ENCODE measurements around the gene DCANP1. TPM values are rescaled to one million over a fixed set of nuclear protein-coding genes. Genes with fewer than 3 reads are reported as not detected.

The DCANP1 gene
- total RNA-seq, 2 donors from 2014 or later, result not detected

DNA sequence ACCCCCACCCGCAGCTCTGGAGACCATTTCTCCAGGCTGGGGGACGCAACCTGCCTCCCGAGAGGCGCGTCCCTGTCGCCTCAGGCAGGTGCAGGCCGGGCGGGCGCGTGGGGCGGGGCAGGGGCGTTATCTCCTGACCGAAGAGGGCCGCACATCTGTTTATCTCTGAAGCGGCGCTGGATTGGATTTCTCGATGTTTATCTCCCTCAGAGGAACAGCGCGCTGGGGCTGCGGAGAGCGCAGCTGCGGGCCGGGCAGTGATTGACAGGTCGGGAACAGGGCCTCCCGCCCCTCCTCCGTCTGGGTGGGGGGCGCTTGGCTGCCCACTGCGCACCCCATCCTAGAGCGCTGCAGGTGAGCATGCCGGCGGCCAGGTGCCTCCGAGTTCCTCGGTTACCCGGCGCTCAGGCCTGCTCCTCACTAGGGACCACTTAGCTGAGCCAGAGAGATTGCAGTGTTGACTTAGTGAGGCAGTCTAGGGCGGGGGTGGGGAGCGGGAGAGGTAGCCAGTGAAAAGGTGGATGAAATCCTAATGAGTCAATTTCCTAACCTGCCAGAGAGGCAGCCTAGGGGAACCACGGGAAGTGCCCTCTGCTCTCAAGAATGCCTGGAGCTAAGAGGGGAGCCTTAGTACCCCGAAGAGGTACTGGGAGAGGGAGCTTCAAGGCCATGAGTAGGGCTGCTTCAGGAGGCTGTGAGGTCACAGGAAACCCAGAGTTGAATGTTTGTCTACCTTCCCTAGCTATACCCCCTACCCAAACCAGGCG, 44.6 kb upstream of the DCANP1 start:
- Histone ChIP-seq H3K36me3 (no peaks in the 10 kb centered on the region), H3K9me3 (no peaks in the 10 kb centered on the region), H3K4me3 (no peak overlapping the region), H3K9ac (ENCODE audit: low read depth in 2 of 2, low read length in 2 of 2) (no peak overlapping the region), H3K27ac (no peak overlapping the region), H3K4me1 (no peaks in the 10 kb centered on the region), H3K27me3 (peaks cover 57% of the 10 kb centered on the region)
- intact Hi-C loops (cut with DNase I), result no loop called here
- DNase-seq, result no peak
- TF ChIP-seq, protein P1, sequence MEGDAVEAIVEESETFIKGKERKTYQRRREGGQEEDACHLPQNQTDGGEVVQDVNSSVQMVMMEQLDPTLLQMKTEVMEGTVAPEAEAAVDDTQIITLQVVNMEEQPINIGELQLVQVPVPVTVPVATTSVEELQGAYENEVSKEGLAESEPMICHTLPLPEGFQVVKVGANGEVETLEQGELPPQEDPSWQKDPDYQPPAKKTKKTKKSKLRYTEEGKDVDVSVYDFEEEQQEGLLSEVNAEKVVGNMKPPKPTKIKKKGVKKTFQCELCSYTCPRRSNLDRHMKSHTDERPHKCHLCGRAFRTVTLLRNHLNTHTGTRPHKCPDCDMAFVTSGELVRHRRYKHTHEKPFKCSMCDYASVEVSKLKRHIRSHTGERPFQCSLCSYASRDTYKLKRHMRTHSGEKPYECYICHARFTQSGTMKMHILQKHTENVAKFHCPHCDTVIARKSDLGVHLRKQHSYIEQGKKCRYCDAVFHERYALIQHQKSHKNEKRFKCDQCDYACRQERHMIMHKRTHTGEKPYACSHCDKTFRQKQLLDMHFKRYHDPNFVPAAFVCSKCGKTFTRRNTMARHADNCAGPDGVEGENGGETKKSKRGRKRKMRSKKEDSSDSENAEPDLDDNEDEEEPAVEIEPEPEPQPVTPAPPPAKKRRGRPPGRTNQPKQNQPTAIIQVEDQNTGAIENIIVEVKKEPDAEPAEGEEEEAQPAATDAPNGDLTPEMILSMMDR (IDR thresholded peaks at IDR 0.05), result no peak

DNA sequence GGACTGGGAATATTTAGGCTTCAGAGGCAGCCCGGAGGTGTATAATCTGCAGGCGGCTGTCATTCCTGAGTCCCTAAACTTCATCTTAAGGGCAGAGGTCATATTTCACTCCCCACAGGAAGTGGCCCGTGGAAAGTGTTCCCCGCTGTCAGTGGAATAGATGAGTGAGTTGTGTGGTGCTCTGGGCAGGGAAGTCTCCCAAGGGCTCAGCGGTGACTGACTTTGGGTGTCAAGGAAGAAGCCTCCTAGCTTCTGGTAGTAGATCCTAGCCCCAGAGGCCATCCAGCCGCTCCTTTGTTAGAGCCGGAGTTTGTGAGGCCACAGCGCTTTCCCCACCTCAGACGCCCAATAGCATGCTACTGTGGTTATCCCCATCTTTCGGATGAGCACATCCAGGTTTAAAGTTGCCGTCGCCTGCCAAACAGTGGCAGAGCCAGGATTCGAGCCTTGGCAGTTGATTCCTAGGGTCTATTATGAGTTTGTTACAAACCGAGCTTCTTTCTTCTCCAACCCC, 43.9 kb upstream of the DCANP1 start:
- H3K4me3 ChIP-seq, result no peak overlapping the region

DNA sequence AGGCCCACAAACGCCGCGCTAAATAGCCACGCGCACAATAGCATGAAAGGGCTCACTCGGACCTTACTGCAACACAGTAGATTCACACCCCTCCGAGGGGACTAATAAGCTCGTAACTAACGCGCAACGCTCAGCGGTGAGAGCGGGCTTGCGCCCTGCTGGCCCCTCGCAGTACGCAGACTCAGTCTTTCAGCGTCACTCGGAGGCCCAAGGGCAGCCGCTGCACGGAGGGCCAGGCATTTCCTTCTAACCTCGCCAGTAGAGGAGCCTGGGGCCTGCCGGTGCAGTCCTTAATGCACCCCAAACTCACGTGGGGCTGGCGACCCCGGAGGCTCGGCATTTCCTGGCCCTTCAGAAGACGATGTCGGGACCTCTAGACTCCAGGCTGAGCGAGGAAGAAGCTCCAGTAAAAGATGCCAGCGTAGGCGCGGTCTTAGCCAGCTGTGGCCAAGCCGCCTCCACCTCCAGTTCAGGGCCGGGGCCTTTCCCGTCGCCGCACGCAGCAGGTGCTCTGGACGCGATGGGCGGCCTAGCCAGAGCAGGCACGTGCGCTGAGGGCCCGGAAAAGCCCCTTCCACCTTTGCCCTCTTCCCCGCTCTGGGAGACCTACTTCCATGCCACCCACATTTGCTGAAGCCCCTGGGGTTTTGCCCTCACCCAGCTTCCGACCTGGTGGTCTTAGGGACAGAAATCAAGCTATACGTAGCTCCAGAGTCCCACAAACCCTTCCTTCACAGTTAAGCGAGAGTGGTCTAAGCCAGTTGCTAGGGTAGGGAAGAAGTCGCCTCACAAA, 43.3 kb upstream of the DCANP1 start:
- TF ChIP-seq, protein P1 (IDR thresholded peaks at IDR 0.05), result no peak
- H3K27me3 ChIP-seq, result peaks cover 60% of the 10 kb centered on the region
- no peak for DNase-seq
- no peaks in the 10 kb centered on the region for H3K36me3 ChIP-seq
- H3K27ac ChIP-seq, result no peak overlapping the region
- no peak overlapping the region for H3K4me3 ChIP-seq
- H3K4me1 ChIP-seq, result no peaks in the 10 kb centered on the region
- intact Hi-C loops (cut with DNase I), result no loop called here
- no peaks in the 10 kb centered on the region for H3K9me3 ChIP-seq
- H3K9ac ChIP-seq (ENCODE audit: low read depth in 2 of 2, low read length in 2 of 2), result no peak overlapping the region

More for the DNA sequence above, 43.9 kb upstream of the DCANP1 start:
- Histone ChIP-seq H3K27me3 (peaks cover 60% of the 10 kb centered on the region), H3K9me3 (no peaks in the 10 kb centered on the region), H3K9ac (ENCODE audit: low read depth in 2 of 2, low read length in 2 of 2) (no peak overlapping the region), H3K4me1 (no peaks in the 10 kb centered on the region), H3K36me3 (no peaks in the 10 kb centered on the region), H3K27ac (no peak overlapping the region)
- TF ChIP-seq, protein P1 (IDR thresholded peaks at IDR 0.05), result no peak
- DNase-seq, result no peak
- intact Hi-C loops (cut with DNase I), result no loop called here

DNA sequence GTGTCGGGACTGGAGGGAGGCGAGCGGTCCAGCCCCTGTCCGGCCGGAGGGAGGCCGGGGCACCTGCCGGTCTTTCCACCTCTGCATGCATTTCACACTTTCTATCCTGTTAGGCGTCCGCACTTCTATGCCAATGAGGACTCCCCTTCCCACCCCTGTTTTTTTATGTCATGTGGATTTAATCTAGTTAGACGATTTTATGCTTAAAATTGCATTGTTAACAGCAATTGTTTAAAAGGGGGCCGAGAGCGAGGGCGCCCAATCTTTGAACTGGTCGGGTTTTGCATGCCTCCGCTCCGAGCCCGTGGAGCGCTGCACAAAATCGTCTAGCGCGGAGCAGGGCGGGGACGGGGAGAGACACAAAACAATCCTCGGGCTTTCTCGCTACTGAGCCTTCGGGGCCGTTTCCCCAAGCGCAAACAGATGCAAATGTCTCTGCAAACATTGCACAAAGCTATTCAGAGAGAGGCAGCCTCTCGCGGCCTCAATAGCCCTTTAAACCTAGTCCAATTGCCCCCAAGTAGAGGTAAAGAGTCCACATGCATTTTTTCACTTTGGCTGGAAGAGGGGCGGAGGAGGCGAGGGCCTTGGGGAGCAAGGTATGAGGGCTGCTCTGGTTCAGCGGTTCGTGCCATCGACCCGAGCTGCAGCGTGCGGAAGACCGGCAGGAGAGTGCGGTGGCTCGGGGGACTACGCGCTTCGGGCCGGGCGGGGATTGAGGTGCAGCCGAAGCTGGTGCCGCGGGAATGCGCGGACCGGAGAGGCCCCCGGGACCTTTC, 42.5 kb upstream of the DCANP1 start:
- Histone ChIP-seq H3K4me3 (peak overlapping the region; percentile 13), H3K9ac (ENCODE audit: low read depth in 2 of 2, low read length in 2 of 2) (no peak overlapping the region)

More for the DNA sequence above, 42.5 kb upstream of the DCANP1 start:
- H3K36me3 ChIP-seq, result no peaks in the 10 kb centered on the region
- H3K4me1 ChIP-seq, result no peaks in the 10 kb centered on the region
- H3K9me3 ChIP-seq, result no peaks in the 10 kb centered on the region
- no peak for DNase-seq
- intact Hi-C loops (cut with DNase I), result no loop called here
- TF ChIP-seq, protein P1 (IDR thresholded peaks at IDR 0.05), result no peak
- H3K27ac ChIP-seq, result no peak overlapping the region
- H3K27me3 ChIP-seq, result peaks cover 60% of the 10 kb centered on the region

All from colonic mucosa (tissue), 4 donors.